GM12878 (cell line): ENCODE results near the gene ZNF496. TPM values are rescaled to one million over a fixed set of nuclear protein-coding genes. Genes with fewer than 3 reads are reported as not detected.

Experiments
- ATAC-seq: fragments of 200-7000 bp; cut with Tn5 transposase; 3 replicates; pipeline ENCODE4 v1.9.1; 2020; ENCODE audit warnings: mild to moderate bottlenecking, moderate library complexity
- BruUV-seq: library from RNA; stranded (reverse); fragments of 400-500 nt; replicated peaks from 2 replicates; lab custom pipeline; 2021; lab: Mats Ljungman, UMichigan
- CTCF ChIA-PET: fragments of 300-600 bp; sonication (Branson Sonifier 250); formaldehyde crosslinking; extraction: SDS; loops from one replicate; lab custom pipeline; 2021; ENCODE audit warnings: inconsistent platforms; lab: Yijun Ruan, JAX
- POLR2A ChIA-PET: fragments of 350-600 bp; formaldehyde crosslinking; extraction: SDS; loops from one replicate; lab custom pipeline; 2021; ENCODE audit warnings: inconsistent platforms; lab: Charles Lee
- RAD21 ChIA-PET: fragments of 300-600 bp; sonication (Branson Sonifier 250); formaldehyde crosslinking; loops from one replicate; lab custom pipeline; 2023; ENCODE audit warnings: antibody characterized with exemption; ENCODE audit not compliant: unreplicated experiment; lab: Charles Lee
- SMC1A ChIA-PET: fragments of 300-600 bp; sonication (Branson Sonifier 250); formaldehyde crosslinking; loops from one replicate; lab custom pipeline; 2023; ENCODE audit not compliant: unreplicated experiment, uncharacterized antibody; lab: Charles Lee
- DNase-seq: peaks from one replicate; pipeline ENCODE4 v3.0.0-alpha.2; 2011; ENCODE audit warnings: low read depth, low spot score
- FAIRE-seq: peaks from 3 replicates; lab custom pipeline; 2011; peaks lifted over from hg19 to GRCh38; lab: Jason Lieb, UNC
- H2AFZ ChIP-seq: 2 replicates; pipeline ENCODE4 v1.6.0; 2011; ENCODE audit warnings: low read depth, low read length, control low read depth; ENCODE audit not compliant: control insufficient read depth
- H3K27ac ChIP-seq: 2 replicates; pipeline ENCODE4 v1.5.1; 2011; ENCODE audit warnings: control low read depth; ENCODE audit not compliant: control insufficient read depth, insufficient read depth
- H3K27me3 ChIP-seq, 2 experiments: replicated peaks in 1 of 2; 2 replicates each; pipeline versions ENCODE4 v1.6.0 to v1.6.1; 2011; ENCODE audit warnings: low read length in 1 of 2; ENCODE audit not compliant: control insufficient read depth in 2 of 2, insufficient read depth in 2 of 2
- H3K36me3 ChIP-seq, 2 experiments: 2 replicates each; pipeline ENCODE4 v1.5.1; 2011; ENCODE audit warnings: low read length in 1 of 2; ENCODE audit not compliant: control insufficient read depth in 2 of 2, insufficient read depth in 2 of 2
- H3K4me1 ChIP-seq: 2 replicates; pipeline ENCODE4 v1.6.1; 2011; ENCODE audit warnings: mild to moderate bottlenecking, low read length, moderate library complexity, mixed read lengths; ENCODE audit not compliant: control insufficient read depth, insufficient read depth
- H3K4me2 ChIP-seq: 2 replicates; pipeline ENCODE4 v1.6.0; 2011; ENCODE audit warnings: control low read depth; ENCODE audit not compliant: control insufficient read depth, insufficient read depth
- H3K4me3 ChIP-seq: fragments of 200-600 bp; sonication (generic); 2 replicates; pipeline ENCODE4 v1.5.1; 2016
- H3K79me2 ChIP-seq: 2 replicates; pipeline ENCODE4 v1.6.0; 2011; ENCODE audit warnings: low read length; ENCODE audit not compliant: control insufficient read depth, insufficient read depth
- H3K9ac ChIP-seq: 2 replicates; pipeline ENCODE4 v1.8.0; 2011; ENCODE audit warnings: low read length, control low read depth, mixed read lengths; ENCODE audit not compliant: control insufficient read depth, insufficient read depth
- H3K9me3 ChIP-seq: replicated peaks from 3 replicates; pipeline ENCODE4 v1.5.1; 2011; ENCODE audit warnings: mild to moderate bottlenecking, low read length; ENCODE audit not compliant: control insufficient read depth, insufficient read depth
- H4K20me1 ChIP-seq: 2 replicates; pipeline ENCODE4 v1.6.0; 2011; ENCODE audit not compliant: control insufficient read depth, insufficient read depth
- EED ChIP-seq: sonication (generic); IDR thresholded peaks from 2 replicates; pipeline ENCODE4 v1.6.1; 2016; ENCODE audit warnings: antibody characterized with exemption, low read depth
- PBX3 ChIP-seq: IDR thresholded peaks from 2 replicates; pipeline ENCODE4 v1.6.1; 2011; ENCODE audit warnings: mild to moderate bottlenecking, low read depth, low read length, moderate library complexity; ENCODE audit not compliant: insufficient replicate concordance
- RAD51 ChIP-seq: fragments of 450-650 bp; IDR thresholded peaks from 2 replicates; pipeline ENCODE4 v1.6.1; 2016; ENCODE audit warnings: moderate library complexity, mild to moderate bottlenecking, inconsistent platforms
- SMARCA5 ChIP-seq: fragments of 450-650 bp; IDR thresholded peaks from 2 replicates; pipeline ENCODE4 v1.6.1; 2017; ENCODE audit warnings: mild to moderate bottlenecking
- ZNF217 ChIP-seq: fragments of 450-650 bp; IDR thresholded peaks from 2 replicates; pipeline ENCODE4 v1.6.1; 2017; ENCODE audit warnings: antibody characterized with exemption, mild to moderate bottlenecking
- WGBS: methylation state at CpG from one replicate; pipeline ENCODE4 v1.1.6; 2016; ENCODE audit warnings: low lambda C conversion rate; ENCODE audit not compliant: insufficient replicate concordance, insufficient coverage; ENCODE audit errors: missing lambda C conversion rate; 5-methylcytosine and 5-hydroxymethylcytosine counted together
- in situ Hi-C: fragments of 300-500 bp; cut with MboI; formaldehyde crosslinking; loops from 9 replicates; pipeline ENCODE4 v1.14.3; 2018; ENCODE audit warnings: mixed read lengths
- intact Hi-C: fragments of 100-400 bp; cut with micrococcal nuclease; formaldehyde crosslinking; loops from one replicate; pipeline ENCODE4 v1.14.2; 2022; ENCODE audit not compliant: unreplicated experiment
- polyA plus RNA-seq, 11 experiments: library from polyadenylated mRNA; depleted of rRNA in 4 of 11; unstranded in 6 of 11; stranded (reverse) in 5 of 11; fragments of >200 nt; fragmentation: Nextera tagmentation in 4 of 11; fragmentation: Illumina TruSeq in 1 of 11; extraction: Ambion mirVana in 4 of 11; extraction: Trizol in 1 of 11; gene quantifications; 1 replicate in 1 of 11; 2 replicates in 10 of 11; pipeline versions ENCODE4 v1.2.1 to v1.2.3, GENCODE V29; 2011 to 2016; ENCODE audit warnings: inconsistent platforms in 2 of 11, missing spikeins in 2 of 11, low read depth in 1 of 11
- total RNA-seq, 4 experiments: library from RNA; depleted of rRNA in 3 of 4; stranded (reverse); fragments of >200 nt in 3 of 4; fragmentation: Illumina TruSeq in 1 of 4; extraction: Trizol in 1 of 4; gene quantifications; 2 replicates each; pipeline versions ENCODE4 v1.2.1 to v1.2.3, GENCODE V29; 2013 to 2021
- TF ChIP-seq, protein P1 (sequence below): fragments of 450-650 bp; IDR thresholded peaks from 2 replicates; pipeline ENCODE4 v1.6.1; 2017; ENCODE audit warnings: antibody characterized with exemption, mild to moderate bottlenecking, moderate library complexity

The ZNF496 gene
- total and polyA plus RNA-seq, 10 of the 15 experiments (the other 5 are each of a cell fraction or from before 2014, with no cell fraction given) = 1.6 to 26.4 (median 12.5) TPM

DNA sequence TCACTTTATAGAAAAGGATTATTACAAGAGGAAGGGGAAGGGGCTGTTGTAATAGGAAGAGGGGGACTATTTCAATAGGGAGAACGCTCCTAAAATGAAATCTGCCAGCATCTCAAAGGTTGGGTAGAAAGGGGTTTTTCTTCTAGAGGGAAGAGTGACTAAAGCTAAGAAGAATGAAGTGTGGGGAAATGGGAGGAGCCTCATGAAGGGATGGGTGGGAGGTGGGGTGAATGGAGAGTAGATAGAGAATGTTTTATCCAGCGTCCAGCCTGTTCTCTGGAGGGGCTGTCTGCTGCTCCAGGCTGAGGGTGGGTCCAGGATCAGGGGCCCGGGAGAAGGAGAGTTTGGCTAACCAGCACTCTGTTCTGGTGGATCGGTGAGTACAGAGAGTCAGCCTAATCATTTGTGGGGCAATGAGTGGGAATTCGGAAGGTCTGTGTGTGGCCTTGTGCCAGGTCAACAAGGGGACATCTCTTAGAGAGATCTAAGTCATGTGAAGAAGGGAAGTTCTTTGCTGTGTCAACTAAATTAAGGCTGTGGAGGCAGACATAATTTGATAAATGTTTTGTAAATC is 50.6 kb downstream of the ZNF496 start:
- H3K4me3 ChIP-seq = no peak overlapping the region
- intact Hi-C loops = no loop called here
- DNase-seq (no peak), FAIRE-seq (no peak), ATAC-seq (no peak)
- H3K4me1 ChIP-seq = no peaks in the 10 kb centered on the region
- BruUV-seq = no TSS peak
- ChIA-PET RAD21 (no interaction called here), SMC1A (no interaction called here), POLR2A (no interaction called here), CTCF (no interaction called here)
- H3K27ac ChIP-seq = no peak overlapping the region
- 36% methylated on average over 5 of the region's 5 CpGs for WGBS
- no peaks in the 10 kb centered on the region for H3K36me3 ChIP-seq
- H2AFZ ChIP-seq = no peak overlapping the region
- no peaks in the 10 kb centered on the region for H3K79me2 ChIP-seq
- in situ Hi-C loops = no loop called here
- no peak overlapping the region for H3K9ac ChIP-seq
- H4K20me1 ChIP-seq = no peaks in the 10 kb centered on the region
- H3K9me3 ChIP-seq = no peaks in the 10 kb centered on the region; the same call in 2 of the 3 replicates
- TF ChIP-seq SMARCA5 (no peak), RAD51 (no peak), ZNF217 (no peak), EED (no peak), PBX3 (no peak)
- TF ChIP-seq, protein P1, sequence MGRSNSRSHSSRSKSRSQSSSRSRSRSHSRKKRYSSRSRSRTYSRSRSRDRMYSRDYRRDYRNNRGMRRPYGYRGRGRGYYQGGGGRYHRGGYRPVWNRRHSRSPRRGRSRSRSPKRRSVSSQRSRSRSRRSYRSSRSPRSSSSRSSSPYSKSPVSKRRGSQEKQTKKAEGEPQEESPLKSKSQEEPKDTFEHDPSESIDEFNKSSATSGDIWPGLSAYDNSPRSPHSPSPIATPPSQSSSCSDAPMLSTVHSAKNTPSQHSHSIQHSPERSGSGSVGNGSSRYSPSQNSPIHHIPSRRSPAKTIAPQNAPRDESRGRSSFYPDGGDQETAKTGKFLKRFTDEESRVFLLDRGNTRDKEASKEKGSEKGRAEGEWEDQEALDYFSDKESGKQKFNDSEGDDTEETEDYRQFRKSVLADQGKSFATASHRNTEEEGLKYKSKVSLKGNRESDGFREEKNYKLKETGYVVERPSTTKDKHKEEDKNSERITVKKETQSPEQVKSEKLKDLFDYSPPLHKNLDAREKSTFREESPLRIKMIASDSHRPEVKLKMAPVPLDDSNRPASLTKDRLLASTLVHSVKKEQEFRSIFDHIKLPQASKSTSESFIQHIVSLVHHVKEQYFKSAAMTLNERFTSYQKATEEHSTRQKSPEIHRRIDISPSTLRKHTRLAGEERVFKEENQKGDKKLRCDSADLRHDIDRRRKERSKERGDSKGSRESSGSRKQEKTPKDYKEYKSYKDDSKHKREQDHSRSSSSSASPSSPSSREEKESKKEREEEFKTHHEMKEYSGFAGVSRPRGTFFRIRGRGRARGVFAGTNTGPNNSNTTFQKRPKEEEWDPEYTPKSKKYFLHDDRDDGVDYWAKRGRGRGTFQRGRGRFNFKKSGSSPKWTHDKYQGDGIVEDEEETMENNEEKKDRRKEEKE = no peak
- H3K27me3 ChIP-seq = no peaks in the 10 kb centered on the region
- no peak overlapping the region for H3K4me2 ChIP-seq
